ENCODE results near the gene KRT73.

KRT73 gene

GRCh38 chr12:52618216-52618615, at the start of gene KRT73:
Gene KRT73 (minus strand): TSS chr12:52618559. CDS start chr12:52618524, 35 bp downstream.
- no peak for DNase-seq (ENCODE audit: low spot score)

- DNase-seq (ENCODE audit: low spot score): no peak
Measured at GRCh38 chr12:52667931-52668330, 49.6 kb upstream of the KRT73 start.

- no peak for DNase-seq (ENCODE audit: low spot score)
Measured at GRCh38 chr12:52667509-52667908, 49.1 kb upstream of the KRT73 start.

GRCh38 chr12:52666471-52666870, 48.1 kb upstream of the KRT73 start:
- DNase-seq (ENCODE audit: low spot score): no peak

GRCh38 chr12:52663420-52663819, 45.1 kb upstream of the KRT73 start:
- DNase-seq (ENCODE audit: low spot score): no peak

- no peak for DNase-seq (ENCODE audit: low spot score)
Measured at GRCh38 chr12:52662918-52663229, 44.5 kb upstream of the KRT73 start.

GRCh38 chr12:52662093-52662917, 43.9 kb upstream of the KRT73 start:
- DNase-seq (ENCODE audit: low spot score): no peak

GRCh38 chr12:52661668-52662067, 43.3 kb upstream of the KRT73 start:
- DNase-seq (ENCODE audit: low spot score): no peak

GRCh38 chr12:52660934-52661499, 42.7 kb upstream of the KRT73 start:
- no peak for DNase-seq (ENCODE audit: low spot score)

GRCh38 chr12:52659951-52660350, 41.6 kb upstream of the KRT73 start:
- DNase-seq (ENCODE audit: low spot score): no peak

- no peak for DNase-seq (ENCODE audit: low spot score)
Measured at GRCh38 chr12:52659395-52659794, 41.0 kb upstream of the KRT73 start.

GRCh38 chr12:52658196-52658595, 39.8 kb upstream of the KRT73 start:
- DNase-seq (ENCODE audit: low spot score): no peak

GRCh38 chr12:52657250-52657902, 39.0 kb upstream of the KRT73 start:
- no peak for DNase-seq (ENCODE audit: low spot score)

GRCh38 chr12:52656616-52657015, 38.3 kb upstream of the KRT73 start:
- no peak for DNase-seq (ENCODE audit: low spot score)

GRCh38 chr12:52655720-52656124, 37.4 kb upstream of the KRT73 start:
- DNase-seq (ENCODE audit: low spot score): no peak

- DNase-seq (ENCODE audit: low spot score): no peak
Measured at GRCh38 chr12:52655251-52655650, 36.9 kb upstream of the KRT73 start.

- DNase-seq (ENCODE audit: low spot score): no peak
Measured at GRCh38 chr12:52651726-52652261, 33.4 kb upstream of the KRT73 start, which contains the start of gene KRT2. Gene KRT2 (minus strand): TSS chr12:52652211. CDS start chr12:52652142, 69 bp downstream.

GRCh38 chr12:52650520-52651081, 32.2 kb upstream of the KRT73 start:
- DNase-seq (ENCODE audit: low spot score): no peak

- no peak for DNase-seq (ENCODE audit: low spot score)
Measured at GRCh38 chr12:52649066-52649465, 30.7 kb upstream of the KRT73 start.

GRCh38 chr12:52648012-52648550, 29.7 kb upstream of the KRT73 start:
- DNase-seq (ENCODE audit: low spot score): no peak

- no peak for DNase-seq (ENCODE audit: low spot score)
Measured at GRCh38 chr12:52647601-52648000, 29.2 kb upstream of the KRT73 start.

- DNase-seq (ENCODE audit: low spot score): no peak
Measured at GRCh38 chr12:52646613-52647012, 28.3 kb upstream of the KRT73 start.
